Body of pancreas (tissue), 4 donors: ENCODE results near the gene KYNU. TPM values are rescaled to one million over a fixed set of nuclear protein-coding genes. Genes with fewer than 3 reads are reported as not detected.

ENCODE experiments used
- ATAC-seq: fragments of 150-250 bp; one replicate; pipeline ENCODE4 v1.9.1; 2016
- DNase-seq, 4 donors: peaks; one replicate each; pipeline ENCODE4 v3.0.0-alpha.2; 2019
- H3K27ac ChIP-seq, 4 donors: fragments of 200-600 bp; sonication (generic); 1 replicate in 3 of 4; 2 replicates in 1 of 4; pipeline versions ENCODE4 v1.5.1 to v1.6.1; 2016 to 2019; ENCODE audit warnings: mild to moderate bottlenecking in 1 of 4, mixed read lengths in 1 of 4, moderate library complexity in 1 of 4
- H3K27me3 ChIP-seq, 2 donors: fragments of 200-600 bp; sonication (generic); one replicate each; pipeline ENCODE4 v1.6.0; 2016; ENCODE audit warnings: mild to moderate bottlenecking in 1 of 2
- H3K36me3 ChIP-seq, 2 donors: fragments of 200-600 bp; sonication (generic); replicated peaks in 1 of 2; 2 replicates each; pipeline ENCODE4 v1.5.1; 2016; ENCODE audit warnings: low read depth in 2 of 2; ENCODE audit not compliant: insufficient read depth in 1 of 2
- H3K4me1 ChIP-seq: fragments of 200-600 bp; sonication (generic); one replicate; pipeline ENCODE4 v1.6.0; 2016
- H3K4me3 ChIP-seq, 2 donors: fragments of 200-600 bp; sonication (generic); 1 replicate in 1 of 2; 2 replicates in 1 of 2; pipeline ENCODE4 v1.5.1; 2016 to 2019
- H3K9me3 ChIP-seq, 3 donors: fragments of 200-600 bp; sonication (generic); 1 replicate in 2 of 3; 2 replicates in 1 of 3; pipeline ENCODE4 v1.5.1; 2016
- POLR2A ChIP-seq, 3 donors: fragments of 450-650 bp; IDR thresholded peaks; one replicate each; pipeline ENCODE4 v1.6.1; 2016; ENCODE audit warnings: antibody characterized with exemption in 3 of 3, mild to moderate bottlenecking in 2 of 3
- WGBS, 2 donors: methylation state at CpG; one replicate each; pipeline ENCODE4 v1.1.5; 2017; 5-methylcytosine and 5-hydroxymethylcytosine counted together
- intact Hi-C: fragments of 100-400 bp; cut with DNase I; formaldehyde crosslinking; loops from one replicate; pipeline ENCODE4 v1.15.1; 2023
- total RNA-seq, 2 donors: library from RNA; depleted of rRNA; stranded (reverse); fragments of >200 nt; gene quantifications; one replicate each; pipeline ENCODE4 v1.1.0, GENCODE V29; 2016
- TF ChIP-seq, protein P1 (sequence below), 7 experiments: fragments of 450-650 bp in 4 of 7; fragments of 200-600 bp in 3 of 7; sonication (generic) in 3 of 7; IDR thresholded peaks; one replicate each; pipeline ENCODE4 v1.5.1; 2016 to 2019; ENCODE audit warnings: antibody characterized with exemption in 7 of 7

KYNU gene
- total RNA-seq, 2 donors from 2014 or later, result 0.33 to 0.78 TPM

GRCh38 chr2:142951190-142952007 is 73.9 kb downstream of the KYNU start:
- no peak for TF ChIP-seq POLR2A (IDR thresholded peaks at IDR 0.05)
- TF ChIP-seq, protein P1, sequence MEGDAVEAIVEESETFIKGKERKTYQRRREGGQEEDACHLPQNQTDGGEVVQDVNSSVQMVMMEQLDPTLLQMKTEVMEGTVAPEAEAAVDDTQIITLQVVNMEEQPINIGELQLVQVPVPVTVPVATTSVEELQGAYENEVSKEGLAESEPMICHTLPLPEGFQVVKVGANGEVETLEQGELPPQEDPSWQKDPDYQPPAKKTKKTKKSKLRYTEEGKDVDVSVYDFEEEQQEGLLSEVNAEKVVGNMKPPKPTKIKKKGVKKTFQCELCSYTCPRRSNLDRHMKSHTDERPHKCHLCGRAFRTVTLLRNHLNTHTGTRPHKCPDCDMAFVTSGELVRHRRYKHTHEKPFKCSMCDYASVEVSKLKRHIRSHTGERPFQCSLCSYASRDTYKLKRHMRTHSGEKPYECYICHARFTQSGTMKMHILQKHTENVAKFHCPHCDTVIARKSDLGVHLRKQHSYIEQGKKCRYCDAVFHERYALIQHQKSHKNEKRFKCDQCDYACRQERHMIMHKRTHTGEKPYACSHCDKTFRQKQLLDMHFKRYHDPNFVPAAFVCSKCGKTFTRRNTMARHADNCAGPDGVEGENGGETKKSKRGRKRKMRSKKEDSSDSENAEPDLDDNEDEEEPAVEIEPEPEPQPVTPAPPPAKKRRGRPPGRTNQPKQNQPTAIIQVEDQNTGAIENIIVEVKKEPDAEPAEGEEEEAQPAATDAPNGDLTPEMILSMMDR (IDR thresholded peaks at IDR 0.05), result no peak
- Histone ChIP-seq H3K4me3 (no peak overlapping the region), H3K4me1 (no peaks in the 10 kb centered on the region), H3K9me3 (peaks cover 0 to 9% (median 0%) of the 10 kb centered on the region in 3 donors), H3K27ac (no peak overlapping the region), H3K36me3 (no peaks in the 10 kb centered on the region), H3K27me3 (no peaks in the 10 kb centered on the region)
- DNase-seq (no peak), ATAC-seq (no peak)
- intact Hi-C loops, result no loop called here

DNA sequence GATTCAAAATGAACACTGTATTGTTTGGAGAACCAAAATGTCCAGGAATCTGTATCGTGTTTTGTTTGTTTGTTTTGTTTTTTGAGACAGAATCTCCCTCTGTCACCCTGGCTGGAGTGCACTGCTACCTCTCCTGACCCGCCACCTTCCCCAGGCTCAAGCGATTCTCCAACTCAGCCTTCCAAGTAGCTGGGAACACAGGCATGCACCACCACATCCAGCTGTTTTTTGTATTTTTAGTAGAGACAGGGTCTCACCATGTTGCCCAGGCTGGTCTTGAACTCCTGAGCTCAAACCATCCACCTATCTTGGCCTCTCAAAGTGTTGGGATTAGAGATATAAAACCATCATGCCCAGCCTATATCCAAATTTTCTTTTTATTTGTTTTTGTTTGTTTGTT is 74.6 kb downstream of the KYNU start:
- Histone ChIP-seq H3K4me3 (no peak overlapping the region), H3K27ac (no peak overlapping the region), H3K27me3 (no peaks in the 10 kb centered on the region), H3K36me3 (no peaks in the 10 kb centered on the region), H3K9me3 (peaks cover 0 to 9% (median 0%) of the 10 kb centered on the region in 3 donors), H3K4me1 (no peaks in the 10 kb centered on the region)
- TF ChIP-seq, protein P1 (IDR thresholded peaks at IDR 0.05), result no peak
- TF ChIP-seq POLR2A (IDR thresholded peaks at IDR 0.05), result no peak
- intact Hi-C loops, result no loop called here
- 69 to 83% methylated on average over 3 of the region's 3 CpGs for WGBS, 2 donors
- no peak for DNase-seq
- ATAC-seq, result no peak

- intact Hi-C loops, result no loop called here
- no peak for DNase-seq
- Histone ChIP-seq H3K4me1 (no peaks in the 10 kb centered on the region), H3K27me3 (no peaks in the 10 kb centered on the region), H3K4me3 (no peak overlapping the region), H3K27ac (no peak overlapping the region), H3K9me3 (peaks cover 0 to 9% (median 0%) of the 10 kb centered on the region in 3 donors), H3K36me3 (no peaks in the 10 kb centered on the region)
- no peak for ATAC-seq
- TF ChIP-seq, protein P1 (IDR thresholded peaks at IDR 0.05), result no peak
- TF ChIP-seq POLR2A (IDR thresholded peaks at IDR 0.05), result no peak
- WGBS, 2 donors, result 37 to 45% methylated on average over 6 of the region's 6 CpGs
These were observed 75.5 kb downstream of the KYNU start for GRCh38 chr2:142952793-142953494.

DNA sequence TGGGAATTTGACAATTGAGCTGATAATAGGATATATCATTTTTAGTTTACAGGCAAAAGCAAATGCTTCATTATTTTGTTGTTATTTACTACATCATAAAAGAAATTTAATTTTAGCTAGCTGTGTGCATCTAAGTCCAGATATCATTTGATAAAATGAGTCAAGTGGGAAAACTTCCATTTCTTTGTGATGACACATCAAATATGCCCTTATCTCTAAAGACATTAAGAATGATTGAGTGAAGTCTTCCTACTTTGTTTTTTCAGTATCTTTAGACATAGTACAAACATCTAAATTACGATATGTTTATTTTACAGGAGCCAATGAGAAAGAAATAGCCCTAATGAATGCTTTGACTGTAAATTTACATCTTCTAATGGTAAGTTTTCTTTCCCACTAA is 77.0 kb downstream of the KYNU start:
- 33 to 43% methylated on average over 1 of the region's 1 CpG for WGBS, 2 donors
- no peaks in the 10 kb centered on the region for H3K27me3 ChIP-seq
- ATAC-seq (no peak), DNase-seq (no peak)
- no peaks in the 10 kb centered on the region for H3K4me1 ChIP-seq
- TF ChIP-seq POLR2A (IDR thresholded peaks at IDR 0.05), result no peak
- TF ChIP-seq, protein P1 (IDR thresholded peaks at IDR 0.05), result no peak
- H3K4me3 ChIP-seq, result no peak overlapping the region
- intact Hi-C loops, result no loop called here
- no peak overlapping the region for H3K27ac ChIP-seq
- peaks cover 0 to 3% (median 0%) of the 10 kb centered on the region in 3 donors for H3K9me3 ChIP-seq
- no peaks in the 10 kb centered on the region for H3K36me3 ChIP-seq
